Inflammatory macrophage (primary cell): ENCODE data around the gene DENND4A.
"Not testable (repeated sequence)": the region's sequence is repeated elsewhere in the genome, so short reads cannot be mapped to it uniquely, and the experiment has no call there.

Source experiments
- DNase-seq, 2 donors: peaks; one replicate each; pipeline ENCODE4 v3.0.0-alpha.2; 2020 to 2022

Gene DENND4A

GRCh38 chr15:65626856-65627255 is 165.2 kb downstream of the DENND4A start:
- no peak for DNase-seq

GRCh38 chr15:65623103-65623502 is 169.0 kb downstream of the DENND4A start:
- DNase-seq = no peak

GRCh38 chr15:65621638-65622037 is 170.5 kb downstream of the DENND4A start, which contains the start of gene SLC24A1:
Gene SLC24A1, plus strand, starts transcription at chr15:65621938. Its CDS starts 2,143 bp downstream, at chr15:65624081.
- DNase-seq = no peak

DNA sequence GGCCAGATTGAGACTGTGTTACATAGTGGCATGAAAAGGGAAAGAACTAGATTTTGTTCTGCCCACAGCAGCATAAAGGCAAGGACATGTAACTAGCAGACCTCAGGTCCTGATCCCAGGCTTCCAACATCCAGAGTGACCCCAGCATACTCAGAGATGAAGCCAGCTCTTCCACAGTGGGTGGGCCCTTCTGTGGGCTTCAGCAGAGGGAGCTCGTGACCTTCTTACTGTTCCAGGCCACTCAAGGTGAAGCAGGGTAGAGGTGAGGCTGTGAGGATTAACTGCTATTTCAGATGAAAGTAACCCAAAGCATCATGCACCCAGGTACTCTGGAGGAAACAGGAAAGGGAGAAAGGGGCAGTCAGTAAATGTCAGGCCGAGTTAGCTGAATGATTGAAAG is 171.3 kb downstream of the DENND4A start:
- DNase-seq = no peak

DNA sequence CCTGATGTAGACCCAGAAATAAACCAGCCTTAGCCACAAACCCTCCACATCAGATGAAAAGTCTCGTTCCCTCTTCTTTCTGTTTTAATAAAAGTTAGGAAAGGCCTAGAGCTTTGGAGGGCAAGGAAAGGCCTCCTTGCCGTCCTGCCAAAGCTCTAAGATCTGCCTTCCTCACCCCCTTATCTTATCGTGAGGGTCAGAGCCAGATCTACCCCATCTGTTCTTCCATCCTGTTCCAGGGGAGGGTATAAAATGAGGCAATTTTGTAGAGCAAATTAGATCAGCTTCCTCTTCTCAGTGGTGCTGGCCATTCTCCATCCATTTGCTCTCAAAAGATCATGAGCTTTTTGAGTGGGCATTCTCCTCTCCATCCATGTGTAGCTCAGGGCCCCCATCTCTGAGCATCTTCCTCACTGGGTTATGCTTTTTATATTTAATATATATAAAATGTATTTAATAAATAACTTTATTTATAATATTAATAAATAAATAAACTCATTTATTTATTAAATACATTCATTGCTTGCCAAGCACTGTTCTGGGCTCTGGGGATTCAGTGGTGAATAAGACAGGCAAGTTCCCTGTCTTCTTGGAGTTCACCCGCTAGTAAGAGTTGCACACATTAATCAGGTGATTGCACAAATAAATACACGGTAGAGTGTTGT is 172.3 kb downstream of the DENND4A start:
- no peak for DNase-seq

DNA sequence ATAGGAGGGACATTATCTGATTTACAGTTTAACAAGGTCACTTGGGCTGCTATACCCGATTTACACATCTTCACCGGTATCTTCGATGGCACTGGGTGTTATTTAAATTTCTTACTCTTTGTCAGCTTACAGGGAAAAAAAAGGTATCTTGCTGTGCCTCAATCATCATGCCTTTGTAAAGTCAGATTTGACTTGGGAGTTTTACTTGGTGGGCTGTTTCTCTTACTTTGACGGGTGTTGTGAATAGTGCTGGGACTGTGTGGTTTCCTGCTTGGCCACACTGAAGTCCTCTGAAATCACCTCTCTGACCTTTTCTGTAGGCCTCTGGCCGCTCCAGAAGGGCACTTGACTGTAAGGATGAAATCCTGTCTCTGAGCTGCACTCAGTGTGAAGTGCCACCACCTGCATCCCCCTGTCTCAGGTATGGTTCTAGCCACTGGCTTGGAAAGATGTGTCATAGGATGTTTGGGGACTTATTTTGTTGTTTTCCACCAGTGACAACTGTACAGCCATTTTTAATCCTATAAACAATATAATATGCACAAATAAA is 173.5 kb downstream of the DENND4A start:
- DNase-seq = no peak

- DNase-seq = not testable (repeated sequence)
Measured at GRCh38 chr15:65615887-65616286, 176.2 kb downstream of the DENND4A start.

DNA sequence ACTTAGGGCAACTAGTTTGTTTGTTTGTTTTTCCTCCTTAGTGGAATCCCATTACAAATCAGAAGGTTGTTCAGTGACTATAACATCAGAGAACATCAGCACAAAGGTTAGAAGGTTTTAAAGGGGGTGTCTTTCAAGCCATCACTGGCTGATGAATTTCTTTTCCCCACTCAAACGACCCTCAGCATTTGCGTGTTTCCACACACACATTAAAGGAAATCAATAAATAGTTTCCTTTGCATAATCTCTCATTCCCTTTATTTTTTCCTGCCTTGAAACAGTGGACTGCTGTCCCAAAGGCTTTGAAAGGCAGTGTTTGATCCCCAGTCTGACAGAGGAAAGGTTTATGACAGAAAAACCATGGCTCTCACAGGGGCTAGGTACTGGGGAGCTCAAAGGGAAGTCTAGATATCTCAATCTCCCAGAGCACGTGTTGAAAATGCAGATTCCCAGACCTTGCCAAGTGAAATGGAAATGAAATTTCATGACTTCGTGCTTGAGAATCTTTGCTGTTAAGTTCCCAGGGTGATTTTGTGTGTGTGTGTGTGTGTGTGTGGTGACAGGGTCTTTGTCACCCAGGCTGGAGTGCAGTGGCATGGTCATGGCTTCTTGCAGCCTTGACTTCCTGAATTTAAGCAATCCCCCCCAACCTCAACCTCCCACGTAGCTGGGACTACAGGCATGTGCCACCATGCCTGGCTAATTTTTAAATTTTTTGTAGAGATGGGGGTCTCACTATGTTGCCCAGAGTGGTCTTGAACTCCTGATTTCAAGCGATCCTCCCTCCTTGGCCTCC is 178.9 kb downstream of the DENND4A start:
- DNase-seq = peak; percentile 51 to 75

GRCh38 chr15:65612616-65612946 is 179.5 kb downstream of the DENND4A start:
- peak; percentile 52 to 73 for DNase-seq

GRCh38 chr15:65611888-65612615 is 180.0 kb downstream of the DENND4A start:
- no peak for DNase-seq

DNA sequence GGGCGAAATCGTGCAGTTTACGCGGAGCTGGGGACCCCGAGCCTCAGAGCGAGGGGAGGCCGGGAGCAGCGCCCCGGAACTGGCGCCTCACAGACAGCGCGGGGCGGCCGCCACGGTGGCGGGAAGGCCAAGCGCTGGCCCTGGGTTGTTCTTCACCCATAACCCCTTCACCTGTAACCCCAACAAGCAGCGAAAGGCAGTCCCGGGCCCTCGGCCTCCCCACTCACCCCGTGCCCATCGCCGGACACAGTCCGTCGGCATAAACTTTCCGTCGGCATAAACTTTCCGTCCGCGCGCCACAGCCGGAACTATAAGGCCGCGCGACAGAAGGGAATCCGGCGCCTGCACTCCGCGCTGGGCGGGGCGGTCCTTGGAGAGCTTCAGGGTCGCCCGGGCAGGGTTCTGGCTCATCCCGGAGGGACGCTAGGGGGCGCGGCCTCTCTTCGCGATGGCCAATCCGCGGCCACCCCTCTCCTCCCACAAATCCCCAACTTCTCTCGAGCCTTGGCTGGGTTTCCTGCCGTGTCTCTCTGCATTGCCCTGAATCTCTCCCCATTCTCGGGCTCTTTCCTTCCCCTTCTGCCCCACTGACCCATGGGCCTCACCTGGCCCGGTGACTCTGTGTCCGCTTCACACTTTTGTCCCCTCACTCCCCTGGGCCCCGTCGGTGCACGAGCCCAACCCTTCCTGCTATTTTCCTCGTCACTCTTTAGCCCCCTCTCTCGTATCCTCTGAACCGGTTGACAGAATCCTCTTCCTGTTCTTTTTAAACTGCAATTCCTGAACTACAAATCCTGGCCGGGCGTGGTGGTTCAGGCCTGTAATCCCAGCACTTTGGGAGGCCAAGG is 181.0 kb downstream of the DENND4A start, which contains the start of gene INTS14:
Gene INTS14 (minus strand): TSS at position 261 of the 848 bp plus-strand sequence. CDS start 3,751 bp downstream, outside the sequence.
- DNase-seq = peak; percentile 98
